GM19395 (cell line): Measurements from ENCODE around the gene HADHA.
"Not testable (repeated sequence)": the region's sequence is repeated elsewhere in the genome, so short reads cannot be mapped to it uniquely, and the experiment has no call there.

Experiments
- ATAC-seq: cut with Tn5 transposase; IDR thresholded peaks from one replicate; pipeline ENCODE4 v1.9.1; 2021; ENCODE audit warnings: mild to moderate bottlenecking, moderate library complexity; ENCODE audit not compliant: unreplicated experiment

Gene HADHA

DNA sequence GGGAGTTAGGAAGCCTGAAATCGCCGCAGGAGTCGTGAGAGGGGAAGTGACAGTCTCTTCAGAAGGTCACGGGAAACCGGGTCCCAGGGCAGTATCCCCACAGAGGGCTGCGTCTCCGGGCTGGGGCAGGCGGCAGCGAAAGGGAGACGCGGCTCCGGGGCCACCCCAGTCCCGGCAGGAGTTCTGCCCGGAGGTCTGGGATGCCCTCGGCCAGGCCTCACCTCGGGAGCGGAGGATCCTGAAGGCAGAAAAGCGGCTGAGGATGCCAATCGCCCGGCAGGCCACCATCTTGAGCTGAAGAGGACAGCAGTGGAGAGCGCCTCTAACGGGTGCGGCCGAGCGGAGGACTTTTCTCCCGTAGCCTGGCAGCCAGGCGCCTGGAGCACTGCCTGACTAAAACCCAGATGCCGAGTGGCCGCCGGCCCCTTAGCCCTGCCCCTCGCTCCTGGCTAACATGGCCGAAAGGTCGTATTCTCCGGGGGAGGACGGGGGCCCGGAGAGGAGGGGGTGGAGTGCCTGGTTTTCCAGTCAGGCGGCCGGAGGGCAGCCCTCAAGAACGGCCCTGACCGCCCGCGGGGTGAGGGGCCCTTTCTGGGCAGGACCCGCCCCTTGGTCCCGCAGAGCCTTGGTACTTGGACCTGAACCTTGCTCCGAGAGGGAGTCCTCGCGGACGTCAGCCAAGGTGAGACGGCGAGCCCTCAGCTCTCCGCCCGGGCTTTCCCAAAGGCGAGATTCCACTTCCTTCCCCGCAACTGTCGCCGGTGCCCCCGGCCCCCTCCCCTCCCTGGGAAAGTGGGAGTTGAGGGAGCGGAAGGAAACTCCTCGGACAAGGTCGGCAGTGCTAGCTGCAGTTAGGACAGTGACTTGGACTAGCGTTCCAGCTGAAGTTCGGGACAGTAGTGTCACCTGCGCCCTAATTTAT, at the start of gene HADHA, which contains the start of gene HADHB:
TSS of gene HADHA (minus strand) at position 324 of the 922 bp plus-strand sequence. CDS start at position 288, 36 bp downstream.
TSS of gene HADHB (plus strand) at position 631 of the 922 bp plus-strand sequence. CDS start 9,316 bp downstream, outside the sequence.
- peak; percentile 75 for ATAC-seq

DNA sequence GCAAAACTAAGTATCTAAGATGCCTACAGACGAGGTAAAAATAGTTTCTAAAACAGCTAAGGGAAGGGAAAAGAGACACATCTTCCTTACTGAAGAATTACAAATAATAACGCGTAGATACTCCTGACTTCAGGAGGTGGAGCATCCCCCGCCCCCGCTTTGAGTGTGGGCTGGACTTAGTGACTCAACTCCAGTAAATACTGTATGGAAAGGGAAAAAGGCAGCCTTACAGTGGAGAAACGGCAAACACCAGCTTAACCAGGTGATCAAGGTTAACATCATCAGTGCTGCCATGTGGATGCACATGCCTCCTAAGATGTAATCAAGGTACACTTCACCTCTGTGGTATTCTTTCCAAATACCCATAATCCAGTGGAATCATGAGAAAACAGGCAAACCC, 48.2 kb upstream of the HADHA start:
- no peak for ATAC-seq

DNA sequence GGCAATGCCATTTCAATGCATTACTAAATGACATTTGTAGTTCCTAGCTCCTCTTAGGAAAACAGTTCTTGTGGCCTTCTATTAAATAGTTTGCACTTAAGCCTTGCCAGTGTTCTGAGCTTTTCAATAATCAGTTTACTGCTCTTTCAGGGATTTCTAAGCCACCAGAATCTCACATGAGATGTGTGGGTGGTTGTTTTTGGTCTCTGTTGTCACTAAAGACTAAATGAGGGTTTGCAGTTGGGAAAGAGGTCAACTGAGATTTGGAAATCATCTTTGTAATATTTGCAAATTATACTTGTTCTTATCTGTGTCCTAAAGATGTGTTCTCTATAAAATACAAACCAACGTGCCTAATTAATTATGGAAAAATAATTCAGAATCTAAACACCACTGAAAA, 45.6 kb upstream of the HADHA start:
- no peak for ATAC-seq

DNA sequence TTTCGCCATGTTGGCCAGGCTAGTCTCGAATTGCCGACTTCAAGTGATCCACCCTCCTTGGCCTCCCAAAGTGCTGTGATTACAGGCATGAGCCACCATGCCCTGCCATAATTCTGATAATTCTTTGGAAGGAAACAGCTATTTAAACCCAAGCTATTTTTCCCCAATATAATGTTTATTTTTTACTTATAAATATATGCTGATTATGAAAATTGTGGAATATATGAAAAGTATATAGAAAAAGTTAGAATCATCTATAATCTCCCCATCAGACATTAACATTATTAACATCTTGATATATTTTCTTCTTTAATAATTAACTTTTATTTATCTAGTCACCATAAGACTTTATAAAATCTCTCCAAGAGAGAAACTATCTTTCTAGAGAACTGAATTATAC, 41.5 kb upstream of the HADHA start:
- ATAC-seq, result no peak

DNA sequence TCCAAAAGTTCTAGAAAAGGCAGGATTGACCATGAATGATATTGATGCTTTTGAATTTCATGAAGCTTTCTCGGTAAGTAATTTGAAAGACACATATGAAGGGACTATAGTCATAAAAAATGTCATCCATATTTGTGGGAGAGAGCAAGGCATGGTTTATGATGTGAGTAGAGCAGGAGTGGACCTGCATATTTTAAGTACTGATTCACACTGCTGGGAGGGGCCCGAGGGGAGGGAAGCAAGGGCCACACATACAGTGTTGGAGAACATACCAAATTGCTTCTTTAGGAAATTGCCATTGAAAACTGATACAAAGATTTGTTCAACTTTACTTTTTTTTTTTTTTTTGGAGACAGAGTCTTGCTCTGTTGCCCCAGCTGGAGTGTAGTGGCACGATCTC, 39.7 kb upstream of the HADHA start:
- ATAC-seq, result no peak

DNA sequence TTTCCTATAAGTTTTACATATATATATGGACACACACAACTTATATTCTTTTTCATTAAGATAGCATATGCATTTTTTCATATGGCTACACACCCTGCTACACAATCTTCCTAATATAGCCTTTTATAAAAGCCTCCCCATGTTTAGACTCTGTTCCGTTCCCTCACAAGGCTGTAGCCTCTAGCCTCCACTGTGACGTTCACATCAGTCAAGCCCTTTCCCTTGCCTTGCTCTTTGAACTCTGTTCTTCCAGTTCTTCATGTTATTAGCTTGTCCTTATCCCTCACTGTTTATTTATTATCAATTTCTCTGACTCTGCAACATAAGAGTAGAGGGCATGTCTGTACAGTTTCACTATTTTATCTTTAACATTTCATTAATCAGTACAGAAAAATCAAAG, 39.2 kb upstream of the HADHA start:
- ATAC-seq, result no peak

DNA sequence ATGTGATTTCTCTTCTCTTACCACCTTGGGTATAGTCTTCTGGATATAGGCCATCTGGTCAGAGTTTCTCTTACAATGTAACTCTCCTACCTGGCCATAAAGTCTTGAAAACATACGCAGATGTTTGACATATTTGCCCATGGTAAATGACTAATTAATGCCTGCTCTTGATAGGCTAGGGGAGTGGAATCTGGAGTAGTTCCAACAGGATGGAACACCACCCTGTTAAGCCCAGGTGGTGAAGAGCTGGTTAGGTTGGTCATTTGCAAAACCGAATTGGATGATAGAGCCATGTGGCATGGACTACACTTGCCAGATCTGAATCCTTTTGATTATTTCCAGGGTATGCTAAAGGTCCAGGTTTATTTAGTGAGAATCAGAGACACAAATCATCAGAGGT, 36.8 kb upstream of the HADHA start:
- ATAC-seq, result no peak

DNA sequence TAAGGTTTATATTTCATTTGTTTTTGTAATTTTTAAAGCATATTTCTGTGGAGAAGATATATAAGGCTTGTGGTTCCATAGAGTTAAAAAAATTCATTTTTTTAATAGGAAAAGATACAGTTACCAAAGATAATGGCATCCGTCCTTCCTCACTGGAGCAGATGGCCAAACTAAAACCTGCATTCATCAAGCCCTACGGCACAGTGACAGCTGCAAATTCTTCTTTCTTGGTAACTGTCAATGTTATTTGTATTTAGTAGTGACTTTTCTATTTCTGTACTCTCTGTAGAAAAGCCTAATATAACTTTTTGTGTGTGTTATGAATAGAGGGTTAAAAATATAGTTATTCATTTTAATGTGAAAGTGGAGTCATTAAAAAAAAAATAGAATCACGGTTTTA, 35.5 kb upstream of the HADHA start:
- no peak for ATAC-seq

DNA sequence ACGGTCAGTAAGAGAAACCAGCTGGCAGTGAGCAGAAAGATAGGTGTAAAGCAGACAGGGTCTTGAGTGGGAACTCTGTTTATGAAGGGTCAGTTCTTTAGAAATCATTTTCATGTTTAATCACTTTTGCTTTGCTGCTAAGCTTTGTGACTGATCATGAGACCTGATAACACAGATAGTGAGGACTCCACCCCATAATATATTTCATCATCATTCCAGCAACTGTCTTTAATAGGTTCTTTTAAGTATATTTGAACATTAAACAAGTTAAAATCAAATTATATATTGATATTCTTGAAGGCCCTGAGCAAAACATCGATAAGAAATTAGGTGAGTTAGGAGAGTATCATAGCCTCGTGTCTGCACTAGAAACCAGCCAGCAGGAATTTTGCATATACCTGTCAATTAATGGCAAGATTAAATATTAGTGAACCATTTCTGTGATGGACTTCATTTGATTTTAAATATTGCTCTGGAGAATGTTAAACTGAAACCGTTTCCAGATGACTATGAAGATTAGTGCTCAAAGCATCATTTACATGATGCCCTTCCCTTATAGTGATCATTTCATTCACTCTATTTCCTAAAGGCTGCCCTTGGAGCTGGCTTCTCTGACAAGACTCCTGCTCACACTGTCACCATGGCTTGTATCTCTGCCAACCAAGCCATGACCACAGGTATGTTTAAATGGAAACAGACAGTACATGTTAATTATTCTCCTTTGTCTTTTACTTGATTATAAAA, 32.2 kb upstream of the HADHA start:
- ATAC-seq, result no peak

DNA sequence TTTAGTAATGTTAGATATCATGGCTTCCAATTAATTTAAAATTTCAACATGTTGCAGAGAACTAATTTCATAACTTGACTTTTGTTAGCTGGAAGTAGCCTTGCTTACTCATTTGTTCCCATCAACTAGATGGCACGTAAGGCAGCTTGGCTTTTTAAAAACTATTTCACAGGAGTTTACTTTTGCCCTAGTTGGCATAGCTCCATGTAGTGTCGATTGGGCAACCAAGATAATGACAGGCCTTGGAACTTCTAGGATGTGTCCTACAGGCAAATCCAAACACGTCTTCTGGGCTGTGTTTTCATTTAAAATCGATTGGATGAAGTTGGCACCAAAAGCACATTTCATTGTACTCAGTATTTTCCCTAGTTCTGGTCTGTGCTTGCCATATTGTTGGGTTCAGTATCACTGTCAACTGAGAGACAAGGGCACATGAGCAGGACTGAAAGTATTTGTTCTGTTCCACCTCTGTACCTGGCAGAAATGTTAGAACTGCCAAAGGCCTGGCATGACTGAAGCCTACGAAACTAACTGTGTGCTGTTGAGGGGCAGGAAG, 29.7 kb upstream of the HADHA start:
- no peak for ATAC-seq

DNA sequence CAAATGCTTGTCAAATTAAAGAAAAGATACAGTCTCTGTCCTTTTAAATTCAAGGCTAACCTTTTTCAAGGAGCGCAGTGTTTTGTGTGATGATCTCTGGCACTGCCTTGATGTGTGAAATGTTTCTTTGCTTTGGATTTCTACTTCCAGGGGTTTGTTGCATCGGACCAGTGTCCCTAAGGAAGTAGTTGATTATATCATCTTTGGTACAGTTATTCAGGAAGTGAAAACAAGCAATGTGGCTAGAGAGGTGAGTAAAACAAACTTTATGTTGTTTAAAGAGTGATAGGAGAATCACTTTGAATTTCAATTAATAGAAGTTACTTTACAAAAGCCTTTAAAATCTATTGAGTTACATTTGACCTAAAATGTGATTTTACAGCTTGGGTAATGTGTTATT, 29.1 kb upstream of the HADHA start:
- ATAC-seq, result no peak

DNA sequence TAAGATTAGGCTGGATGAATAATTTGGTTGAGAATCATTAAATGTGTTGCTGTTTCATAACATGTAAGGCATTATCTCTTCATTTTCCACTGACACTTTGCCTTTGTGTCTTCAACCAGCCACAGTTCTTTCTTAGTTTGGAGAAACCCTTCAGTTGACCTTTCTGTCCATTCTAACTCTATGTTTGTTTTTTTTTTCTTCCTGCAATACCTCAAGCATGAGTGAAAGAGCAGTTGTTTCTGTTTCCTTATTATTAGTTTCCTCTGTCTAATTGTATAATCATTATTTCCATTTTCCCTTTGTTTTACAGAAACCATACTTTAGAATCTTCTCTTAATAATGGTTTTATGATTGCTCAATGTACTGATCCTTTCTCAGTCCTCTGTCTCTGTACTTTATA, 25.9 kb upstream of the HADHA start:
- no peak for ATAC-seq

DNA sequence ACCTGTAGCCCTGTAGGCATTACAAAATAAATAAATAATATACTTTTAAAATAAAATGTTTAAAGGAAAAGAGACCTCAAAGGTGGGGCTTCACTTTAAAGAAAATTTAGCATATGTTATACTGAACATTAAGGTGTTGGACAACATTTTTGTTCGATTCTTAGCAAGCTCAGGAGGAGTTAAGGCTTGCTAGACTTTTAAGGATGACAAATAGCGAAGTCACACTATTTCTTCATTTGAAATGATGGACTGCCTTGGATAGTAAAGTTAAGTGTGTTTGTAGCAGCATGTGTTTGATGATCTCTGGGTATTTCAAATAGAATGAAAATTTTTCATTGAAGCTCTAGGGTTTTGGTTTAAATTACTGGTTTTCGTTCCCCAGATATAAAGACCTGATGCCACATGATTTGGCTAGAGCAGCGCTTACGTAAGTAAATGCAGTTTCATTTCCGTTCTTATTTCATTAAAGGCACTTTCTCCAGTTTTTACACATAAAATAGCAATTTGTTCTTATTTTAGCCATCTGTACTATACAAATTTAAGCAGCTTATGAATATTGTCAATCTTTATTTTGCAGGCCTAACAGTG, 25.2 kb upstream of the HADHA start:
- ATAC-seq, result no peak

DNA sequence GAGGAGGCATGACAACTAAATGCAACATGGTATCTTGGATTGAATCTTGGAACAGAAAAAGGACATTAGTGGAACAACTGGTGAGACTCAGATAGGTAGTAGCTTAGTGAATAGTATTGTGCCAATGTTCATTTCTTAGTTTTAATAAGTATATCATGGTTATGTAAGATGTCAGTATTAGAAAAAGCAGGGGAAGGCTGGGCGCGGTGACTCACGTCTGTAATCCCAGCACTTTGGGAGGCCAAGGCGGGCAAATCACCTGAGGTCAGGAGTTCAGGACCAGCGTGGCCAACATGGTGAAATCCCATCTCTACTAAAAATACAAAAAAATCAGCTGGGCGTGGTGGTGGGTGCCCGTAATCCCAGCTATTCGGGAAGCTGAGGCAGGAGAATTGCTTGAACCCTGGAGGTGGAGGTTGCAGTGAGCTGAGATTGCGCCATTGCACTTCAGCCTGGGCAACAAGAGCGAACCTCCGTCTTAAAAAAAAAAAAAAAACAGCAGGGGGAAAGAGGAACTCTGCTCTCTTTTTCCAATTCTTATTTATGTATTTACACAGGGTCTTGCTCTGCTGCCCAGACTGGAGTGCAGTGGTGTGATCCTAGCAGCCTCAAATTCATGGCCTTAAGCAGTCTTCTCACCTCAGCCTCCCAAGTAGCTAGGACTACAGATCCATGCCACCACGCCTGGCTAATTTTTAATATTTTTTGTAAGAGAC, 24.4 kb upstream of the HADHA start:
- ATAC-seq, result not testable (repeated sequence)

DNA sequence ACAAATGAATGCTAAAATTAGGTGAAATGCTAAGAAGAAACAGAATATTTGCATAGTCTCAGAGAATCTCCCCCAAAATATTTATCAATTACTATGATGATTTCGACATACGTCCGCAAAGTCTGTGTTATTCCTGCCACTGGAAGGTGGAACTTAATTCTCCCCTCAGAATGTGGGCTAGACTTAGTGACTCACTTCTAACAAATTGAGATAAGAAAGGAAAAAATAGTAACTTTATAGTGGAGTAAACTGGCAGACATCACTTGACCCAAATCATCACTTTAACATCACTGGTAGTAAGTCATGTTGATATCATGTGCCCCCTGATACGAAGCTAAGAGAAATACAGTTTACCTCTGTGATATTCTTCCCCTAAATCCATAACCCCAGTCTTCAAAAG, 23.8 kb upstream of the HADHA start:
- no peak for ATAC-seq

DNA sequence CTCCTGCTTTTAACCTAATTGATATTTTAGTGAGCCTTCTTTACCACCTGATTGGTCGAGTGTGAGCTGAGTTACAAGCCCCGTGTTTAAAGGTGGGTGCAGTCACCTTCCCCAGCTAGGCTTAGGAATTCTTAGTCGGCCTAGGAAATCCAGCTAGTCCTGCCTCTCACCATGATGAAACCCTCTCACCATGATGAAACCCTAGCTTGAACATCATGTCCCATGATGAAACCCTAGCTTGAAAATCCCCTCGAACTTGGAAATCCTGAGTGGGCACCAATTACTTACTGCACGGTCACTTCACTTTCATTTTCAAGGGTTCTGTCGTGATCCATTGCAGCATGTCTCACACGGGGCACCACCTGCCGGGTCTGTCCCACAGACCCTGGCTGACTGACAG, 14.4 kb upstream of the HADHA start:
- not testable (repeated sequence) for ATAC-seq

DNA sequence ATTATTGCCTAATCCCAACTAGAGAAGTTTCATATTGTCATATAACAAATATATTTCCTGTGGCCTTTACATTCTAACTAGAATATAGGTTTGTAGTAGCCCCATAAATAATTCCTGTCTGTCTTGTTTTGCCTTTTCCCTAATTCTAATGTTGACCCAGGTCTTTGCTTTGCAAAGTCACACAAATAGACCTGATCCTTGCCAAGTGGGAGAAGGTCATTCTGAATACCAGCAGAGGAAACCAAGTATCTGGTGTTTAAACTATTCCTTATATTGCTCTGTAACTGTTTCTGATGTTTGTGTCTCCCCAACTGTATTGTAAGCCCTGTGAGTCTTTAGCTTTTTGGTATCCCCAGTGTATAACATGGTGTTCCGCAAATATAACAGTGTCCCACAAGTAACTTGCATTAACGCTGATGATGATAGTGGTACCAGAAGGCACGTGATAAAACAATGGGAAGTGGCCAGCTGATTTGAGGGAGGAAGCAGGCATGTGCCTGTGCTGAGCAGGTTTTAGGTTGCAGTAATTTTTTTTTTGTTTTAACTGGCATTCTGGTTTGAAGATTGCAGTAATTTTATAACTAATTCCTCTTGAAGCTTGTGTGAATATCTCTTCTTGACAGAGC, 11.4 kb upstream of the HADHA start:
- ATAC-seq, result no peak

DNA sequence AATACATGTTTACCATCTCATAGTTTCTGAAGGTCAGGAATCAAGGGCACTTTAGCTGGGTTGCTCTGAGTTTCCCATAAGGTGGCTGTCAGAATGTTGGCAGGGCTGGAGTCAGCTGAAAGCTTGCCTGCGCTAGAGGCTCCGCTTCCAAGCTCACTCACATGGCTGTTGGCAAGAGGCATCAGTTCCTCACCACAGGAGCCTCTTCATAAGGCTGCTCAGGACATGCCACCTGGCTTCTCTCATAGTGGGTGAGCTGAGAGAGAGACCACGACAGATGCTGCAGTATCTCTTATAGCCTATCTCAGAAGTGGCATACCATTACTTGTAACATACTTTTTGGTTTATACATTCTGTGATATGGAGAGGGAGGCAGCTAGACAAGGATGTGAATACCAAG, 7.5 kb upstream of the HADHA start:
- no peak for ATAC-seq

DNA sequence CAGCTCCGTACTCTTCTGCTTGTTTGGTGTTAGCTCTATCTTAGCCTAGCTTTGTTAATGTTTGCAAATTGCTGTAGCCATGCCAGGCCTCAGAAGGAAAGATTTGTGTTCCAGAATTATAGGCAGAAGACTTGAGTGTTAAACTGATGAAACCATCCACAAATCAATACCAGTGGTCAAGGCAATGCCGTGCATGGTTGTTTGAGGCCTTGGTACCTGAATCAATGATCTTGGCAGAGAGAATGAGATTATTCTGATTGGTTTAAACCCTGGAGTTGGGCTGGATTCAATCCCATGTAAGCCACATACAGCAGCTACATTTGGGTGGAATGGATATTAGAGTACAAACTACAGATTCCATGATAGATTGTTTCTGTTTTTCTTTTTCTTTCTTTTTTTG, 5.2 kb upstream of the HADHA start:
- no peak for ATAC-seq

DNA sequence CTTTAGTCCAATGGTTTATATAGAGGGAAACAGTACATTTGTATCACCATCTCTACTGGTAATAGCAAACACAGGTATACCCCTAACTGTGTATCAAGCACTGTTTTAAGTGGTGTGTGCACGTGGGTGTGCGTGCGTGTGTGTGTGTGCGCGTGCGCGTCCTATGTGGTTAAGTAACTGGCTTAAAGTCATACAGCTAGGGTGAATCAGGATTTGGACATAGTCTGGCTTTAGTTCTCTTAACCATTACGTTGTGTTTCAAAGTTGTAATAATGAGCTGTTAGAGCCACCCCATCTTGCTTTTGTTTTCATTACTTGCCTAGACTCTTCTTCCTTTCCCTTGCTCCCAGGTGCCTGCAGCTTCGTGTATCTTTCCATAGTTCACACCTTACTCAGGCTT, 2.4 kb upstream of the HADHA start:
- no peak for ATAC-seq
